SHP77 treated with DMSO at 0.1 percent for 48 hours (cell line): Measurements from ENCODE around the gene PSMD4.
"Not testable (repeated sequence)": the region's sequence is repeated elsewhere in the genome, so short reads cannot be mapped to it uniquely, and the experiment has no call there.

Source experiments
- DNase-seq: peaks from one replicate; lab custom pipeline; 2025; lab: John Stamatoyannopoulos, UW

PSMD4 gene

GRCh38 chr1:151273924-151274466 lies 19.5 kb downstream of the PSMD4 start:
- no peak for DNase-seq

GRCh38 chr1:151275341-151275740 lies 20.8 kb downstream of the PSMD4 start:
- not testable (repeated sequence) for DNase-seq

DNA sequence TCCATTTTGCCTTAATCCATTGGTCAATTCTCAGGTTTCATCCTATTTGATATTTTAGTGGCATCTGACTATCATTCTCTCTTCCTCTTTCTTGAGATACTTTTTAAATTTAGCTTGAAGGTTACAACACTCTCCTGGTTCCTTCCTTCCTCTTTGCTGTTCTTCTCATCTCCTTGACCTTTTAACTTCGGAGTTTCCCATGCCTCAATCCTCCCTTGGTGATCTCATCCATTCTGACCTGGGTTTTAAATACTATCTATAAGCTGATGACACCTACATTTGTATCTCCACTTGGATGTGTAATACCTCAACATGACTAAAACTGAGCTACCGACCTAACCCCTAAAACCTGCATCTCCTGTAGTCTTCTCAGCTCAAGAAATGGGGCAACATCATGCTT lies 22.7 kb downstream of the PSMD4 start:
- DNase-seq, result no peak

- DNase-seq, result peak; percentile 100
Measured at GRCh38 chr1:151281225-151281968, 26.9 kb downstream of the PSMD4 start.

DNA sequence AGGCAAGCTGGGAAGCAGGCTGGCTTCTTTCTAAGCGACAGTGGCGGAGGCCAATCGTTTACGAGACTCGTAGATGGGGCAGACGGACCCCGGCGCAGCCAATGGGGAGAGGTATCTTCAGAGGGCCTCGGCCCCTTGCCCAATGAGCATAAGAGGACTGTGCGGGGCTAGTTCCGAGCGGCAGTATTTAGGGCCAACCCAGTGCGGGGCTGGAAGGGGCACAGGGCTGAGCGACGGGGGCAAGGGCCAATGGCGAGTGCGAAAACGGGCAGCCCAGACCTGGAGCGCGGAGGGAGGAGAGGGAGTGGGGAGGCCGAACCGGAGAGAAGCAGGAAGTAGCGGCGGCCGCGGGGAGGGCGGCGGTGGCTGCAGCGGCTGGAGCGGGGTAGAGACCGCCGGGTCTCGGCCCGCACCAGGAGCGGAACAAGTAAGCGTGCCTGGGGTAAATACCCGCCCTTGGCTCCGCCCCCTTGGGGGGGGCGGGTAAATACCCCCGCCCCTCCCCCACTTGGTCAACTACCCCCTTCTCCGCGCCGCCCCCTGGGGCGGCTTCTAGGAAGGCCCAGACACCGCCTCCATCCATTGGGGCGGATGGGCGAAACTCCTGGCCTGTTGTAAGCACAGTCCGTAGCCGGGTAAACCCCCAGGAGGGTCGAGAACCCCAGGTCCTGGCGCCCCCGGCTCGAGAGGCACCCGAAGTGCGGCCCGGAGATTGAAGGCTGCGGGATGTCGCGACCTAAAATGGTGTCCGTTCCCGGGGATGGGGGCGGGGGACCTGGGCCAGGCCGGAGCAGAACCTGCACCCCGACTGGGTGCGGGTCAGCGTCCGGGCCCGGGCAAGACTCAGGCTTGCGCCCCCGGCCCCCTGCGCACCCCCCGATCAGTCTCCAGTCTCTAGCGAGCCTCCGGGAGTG lies 27.7 kb downstream of the PSMD4 start, which contains the start of gene ZNF687:
Gene ZNF687, plus strand, starts transcription at position 331 of the 914 bp plus-strand sequence. CDS start 3,993 bp downstream, outside the sequence.
- peak; percentile 100 for DNase-seq

- no peak for DNase-seq
Measured at GRCh38 chr1:151282883-151283725, 28.6 kb downstream of the PSMD4 start.

DNA sequence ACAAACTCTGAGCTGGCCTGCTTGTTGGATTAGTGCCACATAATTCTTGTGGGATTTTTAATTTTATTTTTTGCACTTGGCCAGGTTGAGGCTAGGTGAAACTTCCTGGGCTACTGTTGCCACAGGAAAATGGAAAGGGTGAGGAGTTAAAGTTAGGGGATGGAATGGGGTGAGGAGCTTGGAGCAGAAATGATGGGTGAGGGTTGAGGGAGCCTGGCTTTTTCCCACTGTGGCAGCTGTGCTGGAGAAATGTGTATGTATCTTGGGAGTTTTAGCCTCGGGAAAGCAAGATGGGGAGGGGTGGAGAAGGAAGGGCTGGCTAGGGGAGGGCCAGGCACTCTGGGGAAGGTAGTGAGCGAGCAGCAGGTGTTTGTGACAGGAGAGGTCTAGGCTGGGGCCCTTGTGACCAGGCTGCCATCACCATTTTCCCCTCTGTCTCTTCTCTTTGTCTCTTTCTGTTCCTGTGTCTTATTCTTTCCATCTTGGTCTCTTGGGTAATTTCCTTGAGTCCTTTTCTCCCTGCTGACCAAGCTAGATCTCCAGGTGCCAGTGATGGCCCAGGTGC lies 29.6 kb downstream of the PSMD4 start:
- no peak for DNase-seq

GRCh38 chr1:151286619-151287340 lies 32.2 kb downstream of the PSMD4 start:
- no peak for DNase-seq

- no peak for DNase-seq
Measured at GRCh38 chr1:151287341-151287699, 32.8 kb downstream of the PSMD4 start.

- DNase-seq, result no peak
Measured at GRCh38 chr1:151287767-151288500, 33.4 kb downstream of the PSMD4 start.

DNA sequence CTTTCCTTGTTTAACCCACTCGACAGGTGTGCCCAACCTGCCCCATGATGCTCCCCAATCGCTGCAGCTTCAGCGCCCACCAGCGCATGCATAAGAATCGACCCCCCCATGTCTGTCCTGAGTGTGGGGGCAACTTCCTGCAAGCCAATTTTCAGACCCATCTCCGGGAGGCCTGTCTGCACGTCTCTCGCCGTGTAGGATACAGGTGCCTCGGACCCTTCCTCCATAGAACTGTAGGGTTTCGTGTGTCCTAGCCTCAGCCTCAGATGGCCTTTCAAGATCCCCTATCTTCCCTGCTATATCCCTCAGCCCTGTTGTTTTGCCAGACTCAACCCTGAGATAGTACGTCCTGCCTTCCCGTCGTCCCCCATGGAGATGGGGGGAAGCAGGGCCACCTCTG lies 34.0 kb downstream of the PSMD4 start:
- no peak for DNase-seq

- no peak for DNase-seq
Measured at GRCh38 chr1:151289080-151289935, 34.8 kb downstream of the PSMD4 start.

DNA sequence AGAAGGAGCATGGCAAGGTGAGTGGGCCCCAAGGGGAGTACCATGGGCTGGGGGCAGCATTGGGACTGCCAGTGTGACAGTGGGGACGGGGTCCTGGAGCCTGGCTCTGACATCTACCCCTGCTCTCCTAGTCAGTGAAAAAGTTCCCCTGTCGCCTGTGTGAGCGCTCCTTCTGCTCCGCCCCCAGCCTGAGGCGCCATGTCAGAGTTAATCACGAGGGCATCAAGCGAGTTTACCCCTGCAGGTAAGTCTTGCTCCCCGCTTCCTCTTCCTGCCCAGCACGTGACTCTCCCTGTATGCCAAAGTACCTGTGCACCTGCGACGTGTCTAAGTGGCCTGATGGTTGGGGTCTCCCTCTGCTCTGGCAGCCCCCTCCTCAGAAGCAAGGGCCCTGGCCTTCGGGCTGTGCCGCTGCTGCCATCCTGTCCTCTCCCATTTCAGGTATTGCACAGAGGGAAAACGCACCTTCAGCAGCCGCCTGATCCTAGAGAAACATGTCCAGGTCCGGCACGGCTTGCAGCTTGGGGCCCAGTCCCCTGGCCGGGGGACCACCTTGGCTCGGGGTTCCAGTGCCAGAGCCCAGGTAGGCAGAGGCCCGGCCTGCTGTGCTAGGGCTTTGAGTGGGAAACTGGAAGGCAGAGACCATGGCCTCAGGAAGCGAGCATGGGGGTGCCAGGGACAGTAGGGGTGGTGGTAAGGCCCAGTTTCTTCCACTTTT lies 35.6 kb downstream of the PSMD4 start:
- DNase-seq, result no peak

- no peak for DNase-seq
Measured at GRCh38 chr1:151290709-151291303, 36.3 kb downstream of the PSMD4 start.

GRCh38 chr1:151292207-151293030 lies 37.9 kb downstream of the PSMD4 start:
- no peak for DNase-seq

GRCh38 chr1:151293093-151293492 lies 38.6 kb downstream of the PSMD4 start:
- DNase-seq, result no peak
